SU-DHL-6 (cell line): ENCODE results near the gene DPYSL5.

Source experiments
- H2AFZ ChIP-seq: fragments of 200-600 bp; sonication (generic); 2 replicates; pipeline ENCODE4 v1.6.1; 2014; ENCODE audit warnings: low read depth, mild to moderate bottlenecking, moderate library complexity, mixed read lengths, antibody characterized with exemption, low read length; ENCODE audit not compliant: severe bottlenecking
- H3F3A ChIP-seq: fragments of 200-600 bp; shearing (Covaris generic); 2 replicates; pipeline ENCODE4 v1.6.0; 2016; ENCODE audit warnings: antibody characterized with exemption, mild to moderate bottlenecking; ENCODE audit not compliant: insufficient read depth
- H3K27ac ChIP-seq: fragments of 200-600 bp; sonication (generic); 2 replicates; pipeline ENCODE4 v1.5.1; 2016; ENCODE audit warnings: low read depth, mild to moderate bottlenecking, low read length, moderate library complexity, mixed read lengths
- H3K27me3 ChIP-seq: fragments of 200-600 bp; sonication (generic), shearing (Covaris generic); 2 replicates; pipeline ENCODE4 v1.6.0; 2014; ENCODE audit warnings: mild to moderate bottlenecking, low read length
- H3K36me3 ChIP-seq: fragments of 200-600 bp; sonication (generic); 2 replicates; pipeline ENCODE4 v1.6.1; 2014; ENCODE audit warnings: mild to moderate bottlenecking, low read length, mixed read lengths
- H3K4me2 ChIP-seq: fragments of 300-600, 200-600 bp; shearing (Covaris generic), sonication (generic); 2 replicates; pipeline ENCODE4 v1.6.0; 2014; ENCODE audit warnings: low read length, low read depth, mild to moderate bottlenecking; ENCODE audit not compliant: poor library complexity, severe bottlenecking
- H3K4me3 ChIP-seq: fragments of 200-600 bp; sonication (generic); 2 replicates; pipeline ENCODE4 v1.5.1; 2014; ENCODE audit warnings: antibody characterized with exemption, low read length, mild to moderate bottlenecking, mixed read lengths; ENCODE audit not compliant: insufficient read depth, poor library complexity, severe bottlenecking
- H3K79me2 ChIP-seq: fragments of 200-600 bp; sonication (generic); 2 replicates; pipeline ENCODE4 v1.6.1; 2014; ENCODE audit warnings: mild to moderate bottlenecking, low read length, moderate library complexity; ENCODE audit not compliant: insufficient read depth
- H3K9ac ChIP-seq: fragments of 200-600 bp; sonication (generic); 2 replicates; pipeline ENCODE4 v1.7.0; 2014; ENCODE audit warnings: mild to moderate bottlenecking, low read length
- H3K9me2 ChIP-seq: fragments of 200-600 bp; sonication (generic); replicated peaks from 2 replicates; pipeline ENCODE4 v1.6.1; 2014; ENCODE audit warnings: low read length; ENCODE audit not compliant: insufficient read depth
- H3K9me3 ChIP-seq: fragments of 200-600 bp; sonication (generic); 2 replicates; pipeline ENCODE4 v1.6.1; 2014; ENCODE audit warnings: low read length, mixed read lengths; ENCODE audit not compliant: insufficient read depth
- H4K20me1 ChIP-seq: fragments of 200-600 bp; sonication (generic); 2 replicates; pipeline ENCODE4 v1.6.1; 2014; ENCODE audit warnings: low read depth, mild to moderate bottlenecking, antibody characterized with exemption, low read length, moderate library complexity, mixed read lengths
- EZH2phosphoT487 ChIP-seq: fragments of 200-600 bp; sonication (generic), shearing (Covaris generic); conservative IDR thresholded peaks from 2 replicates; pipeline ENCODE4 v1.6.1; 2018; ENCODE audit warnings: mild to moderate bottlenecking, antibody characterized with exemption, low read length, moderate library complexity, mixed read lengths
- TF ChIP-seq, protein P1 (sequence below): fragments of 200-600 bp; sonication (generic); IDR thresholded peaks from one replicate; pipeline ENCODE4 v1.5.1; 2017; ENCODE audit warnings: antibody characterized with exemption, mild to moderate bottlenecking, low read length, moderate library complexity; ENCODE audit not compliant: insufficient read depth, poor library complexity, severe bottlenecking

DPYSL5 gene, protein sequence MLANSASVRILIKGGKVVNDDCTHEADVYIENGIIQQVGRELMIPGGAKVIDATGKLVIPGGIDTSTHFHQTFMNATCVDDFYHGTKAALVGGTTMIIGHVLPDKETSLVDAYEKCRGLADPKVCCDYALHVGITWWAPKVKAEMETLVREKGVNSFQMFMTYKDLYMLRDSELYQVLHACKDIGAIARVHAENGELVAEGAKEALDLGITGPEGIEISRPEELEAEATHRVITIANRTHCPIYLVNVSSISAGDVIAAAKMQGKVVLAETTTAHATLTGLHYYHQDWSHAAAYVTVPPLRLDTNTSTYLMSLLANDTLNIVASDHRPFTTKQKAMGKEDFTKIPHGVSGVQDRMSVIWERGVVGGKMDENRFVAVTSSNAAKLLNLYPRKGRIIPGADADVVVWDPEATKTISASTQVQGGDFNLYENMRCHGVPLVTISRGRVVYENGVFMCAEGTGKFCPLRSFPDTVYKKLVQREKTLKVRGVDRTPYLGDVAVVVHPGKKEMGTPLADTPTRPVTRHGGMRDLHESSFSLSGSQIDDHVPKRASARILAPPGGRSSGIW

DNA sequence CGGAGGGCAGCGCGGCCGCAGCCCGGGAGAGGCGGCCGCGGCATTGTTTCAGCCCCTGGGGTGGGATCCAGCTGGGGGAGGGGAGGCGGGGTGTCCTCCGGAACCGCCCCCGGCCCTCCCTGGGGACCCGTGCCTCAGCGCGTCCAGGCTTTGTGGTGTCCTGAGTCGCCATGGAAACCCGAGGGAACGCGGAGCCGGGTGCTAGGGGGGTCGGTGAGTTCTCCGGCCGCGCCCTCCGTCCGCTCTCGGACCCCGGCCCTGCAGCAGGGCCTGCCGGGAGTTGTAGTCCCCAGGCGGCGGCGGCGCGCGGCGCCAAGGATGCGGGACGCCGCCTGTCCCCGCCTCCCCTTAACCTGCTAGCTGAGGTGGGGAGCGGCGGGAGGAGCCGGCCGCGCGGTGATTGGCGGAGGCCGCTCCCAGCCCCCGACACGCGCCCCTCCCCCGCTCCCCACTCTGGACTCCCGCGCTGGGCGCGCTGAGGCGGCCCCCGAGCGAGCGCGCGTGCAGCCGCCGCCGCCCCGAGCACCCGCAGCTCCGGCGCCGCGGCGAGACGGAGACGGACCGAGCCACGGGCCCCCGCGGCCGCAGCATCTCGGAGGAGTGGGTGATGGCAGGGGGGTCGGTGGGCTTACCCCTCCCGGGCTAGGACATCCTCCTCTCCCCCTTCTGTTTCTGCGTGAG lies at the start of gene DPYSL5:
Gene DPYSL5 (plus strand): TSS at position 478 of the 681 bp plus-strand sequence. CDS start 50,368 bp downstream, outside the sequence.
- TF ChIP-seq, protein P1, sequence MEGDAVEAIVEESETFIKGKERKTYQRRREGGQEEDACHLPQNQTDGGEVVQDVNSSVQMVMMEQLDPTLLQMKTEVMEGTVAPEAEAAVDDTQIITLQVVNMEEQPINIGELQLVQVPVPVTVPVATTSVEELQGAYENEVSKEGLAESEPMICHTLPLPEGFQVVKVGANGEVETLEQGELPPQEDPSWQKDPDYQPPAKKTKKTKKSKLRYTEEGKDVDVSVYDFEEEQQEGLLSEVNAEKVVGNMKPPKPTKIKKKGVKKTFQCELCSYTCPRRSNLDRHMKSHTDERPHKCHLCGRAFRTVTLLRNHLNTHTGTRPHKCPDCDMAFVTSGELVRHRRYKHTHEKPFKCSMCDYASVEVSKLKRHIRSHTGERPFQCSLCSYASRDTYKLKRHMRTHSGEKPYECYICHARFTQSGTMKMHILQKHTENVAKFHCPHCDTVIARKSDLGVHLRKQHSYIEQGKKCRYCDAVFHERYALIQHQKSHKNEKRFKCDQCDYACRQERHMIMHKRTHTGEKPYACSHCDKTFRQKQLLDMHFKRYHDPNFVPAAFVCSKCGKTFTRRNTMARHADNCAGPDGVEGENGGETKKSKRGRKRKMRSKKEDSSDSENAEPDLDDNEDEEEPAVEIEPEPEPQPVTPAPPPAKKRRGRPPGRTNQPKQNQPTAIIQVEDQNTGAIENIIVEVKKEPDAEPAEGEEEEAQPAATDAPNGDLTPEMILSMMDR: no peak
- no peak for TF ChIP-seq EZH2phosphoT487
- Histone ChIP-seq H4K20me1 (no peaks in the 10 kb centered on the region), H3K9me3 (no peaks in the 10 kb centered on the region), H3K36me3 (no peaks in the 10 kb centered on the region), H2AFZ (no peak within 1 kb of the TSS), H3K9me2 (no peaks in the 10 kb centered on the region), H3K4me2 (no peak within 1 kb of the TSS), H3K4me3 (no peak within 1 kb of the TSS), H3K27me3 (no peaks in the 10 kb centered on the region), H3K27ac (no peak within 1 kb of the TSS), H3F3A (no peaks in the 10 kb centered on the region), H3K79me2 (no peaks in the 10 kb centered on the region), H3K9ac (no peak within 1 kb of the TSS)

DNA sequence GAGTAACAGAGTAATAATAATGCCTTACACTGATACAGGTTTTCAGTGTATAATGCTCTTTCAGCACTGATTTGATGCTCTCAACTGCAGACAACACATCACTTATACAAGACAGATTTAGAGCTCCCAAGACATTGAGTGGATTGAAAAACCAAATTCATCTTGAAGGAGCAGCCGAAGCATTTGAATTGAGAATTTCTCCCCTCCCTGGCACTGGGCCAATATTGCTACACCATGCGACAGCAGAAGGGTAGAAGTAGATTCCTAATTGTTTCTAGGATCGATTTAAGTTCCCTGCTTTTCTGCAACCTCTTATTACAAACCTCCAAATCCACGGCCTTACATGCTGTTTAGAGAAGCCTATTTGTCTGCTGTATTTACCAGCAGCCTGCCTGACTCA lies 46.6 kb upstream of the DPYSL5 start:
- no peaks in the 10 kb centered on the region for H3K27me3 ChIP-seq
- no peak overlapping the region for H3K4me3 ChIP-seq
- peaks cover 3% of the 10 kb centered on the region; the same call in 1 of the 2 replicates for H3F3A ChIP-seq
- no peak overlapping the region for H3K4me2 ChIP-seq
- no peaks in the 10 kb centered on the region for H3K9me2 ChIP-seq
- H3K36me3 ChIP-seq: peaks cover 8% of the 10 kb centered on the region; the same call in 1 of the 2 replicates
- H3K9ac ChIP-seq: no peak overlapping the region
- TF ChIP-seq, protein P1: no peak
- TF ChIP-seq EZH2phosphoT487: no peak
- no peaks in the 10 kb centered on the region for H3K9me3 ChIP-seq
- no peaks in the 10 kb centered on the region for H3K79me2 ChIP-seq
- no peak overlapping the region for H3K27ac ChIP-seq
- no peaks in the 10 kb centered on the region for H4K20me1 ChIP-seq
- H2AFZ ChIP-seq: no peak overlapping the region

DNA sequence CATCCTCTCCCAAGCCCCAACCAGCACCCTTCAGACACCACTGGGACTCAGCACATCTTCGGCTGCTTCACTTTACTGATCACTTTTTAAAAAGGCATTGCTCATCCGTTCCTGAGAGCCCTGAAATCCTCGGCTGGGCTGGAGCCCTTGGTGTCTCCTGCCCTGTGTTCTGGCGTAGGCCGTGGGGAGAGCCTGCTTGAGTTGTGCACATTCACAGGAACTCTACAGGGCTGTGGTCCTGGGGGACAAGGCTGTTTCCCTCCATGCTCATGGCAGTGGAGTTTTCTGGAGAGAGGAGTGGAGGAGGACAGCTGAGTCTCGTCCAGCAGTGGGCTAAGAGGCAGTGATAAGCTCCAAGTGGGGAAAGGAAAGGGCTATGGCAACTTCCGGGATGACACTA lies 46.1 kb upstream of the DPYSL5 start:
- Histone ChIP-seq H3F3A (peaks cover 3% of the 10 kb centered on the region; the same call in 1 of the 2 replicates), H2AFZ (no peak overlapping the region), H4K20me1 (no peaks in the 10 kb centered on the region), H3K27ac (no peak overlapping the region), H3K9ac (no peak overlapping the region), H3K4me3 (no peak overlapping the region), H3K9me3 (no peaks in the 10 kb centered on the region), H3K27me3 (no peaks in the 10 kb centered on the region), H3K4me2 (no peak overlapping the region), H3K9me2 (no peaks in the 10 kb centered on the region), H3K79me2 (no peaks in the 10 kb centered on the region), H3K36me3 (peaks cover 5% of the 10 kb centered on the region; the same call in 1 of the 2 replicates)
- no peak for TF ChIP-seq EZH2phosphoT487
- TF ChIP-seq, protein P1: no peak
